Measurements from ENCODE around the gene CEP192.

DNA sequence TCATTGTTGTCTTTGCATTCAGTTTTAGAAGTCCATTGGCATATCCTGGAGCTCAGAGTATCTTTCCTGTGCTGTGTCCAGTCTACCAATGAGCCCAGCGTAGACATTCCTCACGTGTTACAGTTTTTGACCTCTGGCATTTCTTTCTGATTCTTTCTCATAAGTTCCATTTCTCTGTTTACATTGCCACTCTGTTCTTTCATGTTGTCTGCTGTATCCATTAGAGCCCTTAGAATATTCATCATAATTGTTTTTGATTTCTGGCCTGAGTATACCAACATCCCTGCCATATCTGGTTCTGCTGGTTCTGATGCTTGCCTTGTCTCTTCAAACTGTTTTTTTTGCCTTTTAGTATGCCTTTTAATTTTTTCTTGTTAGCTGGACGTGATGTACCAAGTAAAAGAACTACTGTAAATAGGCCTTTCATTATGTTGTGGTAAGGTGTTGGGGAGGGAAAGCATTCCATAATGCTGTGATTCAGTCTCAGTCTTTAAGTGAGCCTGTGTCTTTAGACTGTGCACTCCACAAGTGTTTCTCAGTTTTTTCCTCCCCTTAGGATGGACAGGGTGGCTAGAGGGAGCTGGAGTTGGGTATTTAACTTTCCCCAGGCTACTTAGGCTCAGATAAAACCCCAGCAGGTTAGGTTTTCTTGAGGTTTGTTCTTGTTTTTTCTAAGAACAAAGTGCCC, 35.6 kb downstream of the CEP192 start:
- TF ChIP-seq, protein P1, sequence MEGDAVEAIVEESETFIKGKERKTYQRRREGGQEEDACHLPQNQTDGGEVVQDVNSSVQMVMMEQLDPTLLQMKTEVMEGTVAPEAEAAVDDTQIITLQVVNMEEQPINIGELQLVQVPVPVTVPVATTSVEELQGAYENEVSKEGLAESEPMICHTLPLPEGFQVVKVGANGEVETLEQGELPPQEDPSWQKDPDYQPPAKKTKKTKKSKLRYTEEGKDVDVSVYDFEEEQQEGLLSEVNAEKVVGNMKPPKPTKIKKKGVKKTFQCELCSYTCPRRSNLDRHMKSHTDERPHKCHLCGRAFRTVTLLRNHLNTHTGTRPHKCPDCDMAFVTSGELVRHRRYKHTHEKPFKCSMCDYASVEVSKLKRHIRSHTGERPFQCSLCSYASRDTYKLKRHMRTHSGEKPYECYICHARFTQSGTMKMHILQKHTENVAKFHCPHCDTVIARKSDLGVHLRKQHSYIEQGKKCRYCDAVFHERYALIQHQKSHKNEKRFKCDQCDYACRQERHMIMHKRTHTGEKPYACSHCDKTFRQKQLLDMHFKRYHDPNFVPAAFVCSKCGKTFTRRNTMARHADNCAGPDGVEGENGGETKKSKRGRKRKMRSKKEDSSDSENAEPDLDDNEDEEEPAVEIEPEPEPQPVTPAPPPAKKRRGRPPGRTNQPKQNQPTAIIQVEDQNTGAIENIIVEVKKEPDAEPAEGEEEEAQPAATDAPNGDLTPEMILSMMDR (IDR thresholded peaks at IDR 0.05): no peak
- TF ChIP-seq POLR2A (IDR thresholded peaks at IDR 0.05): no peak

Data from breast epithelium (tissue), 3 donors.